Right lobe of liver (tissue), 6 donors: ENCODE results near the gene ACTL6B. TPM values are rescaled to one million over a fixed set of nuclear protein-coding genes. Genes with fewer than 3 reads are reported as not detected.

ENCODE experiments used
- ATAC-seq, 4 donors: fragments of 200-7000 bp; cut with Tn5 transposase; one replicate each; pipeline ENCODE4 v1.9.1; 2020; ENCODE audit warnings: mild to moderate bottlenecking in 4 of 4, moderate library complexity in 4 of 4
- DNase-seq, 3 donors: peaks; one replicate each; pipeline ENCODE4 v3.0.0-alpha.2; 2020
- H3K27ac ChIP-seq, 3 donors: fragments of 200-600 bp; one replicate each; pipeline ENCODE4 v1.8.0; 2022
- H3K27me3 ChIP-seq, 2 donors: fragments of 200-600 bp; one replicate each; pipeline ENCODE4 v1.8.0; 2022
- H3K36me3 ChIP-seq, 4 donors: fragments of 200-600 bp; sonication (generic) in 1 of 4; one replicate each; pipeline versions ENCODE4 v1.5.1 to v1.8.0; 2017 to 2022; ENCODE audit warnings: control low read depth in 1 of 4
- H3K4me1 ChIP-seq, 4 donors: fragments of 200-600 bp; sonication (generic) in 1 of 4; one replicate each; pipeline versions ENCODE4 v1.5.1 to v1.8.0; 2017 to 2022; ENCODE audit warnings: control low read depth in 1 of 4
- H3K4me3 ChIP-seq, 3 donors: fragments of 200-600 bp; one replicate each; pipeline ENCODE4 v1.8.0; 2022
- H3K9me3 ChIP-seq, 4 donors: fragments of 200-600 bp; sonication (generic) in 1 of 4; one replicate each; pipeline versions ENCODE4 v1.5.1 to v1.8.0; 2017 to 2022; ENCODE audit warnings: control low read depth in 1 of 4
- POLR2A ChIP-seq: fragments of 450-650 bp; IDR thresholded peaks from one replicate; pipeline ENCODE4 v1.6.1; 2017; ENCODE audit warnings: antibody characterized with exemption, mild to moderate bottlenecking
- WGBS: methylation state at CpG from one replicate; pipeline ENCODE4 v1.1.6; 2018; ENCODE audit warnings: low coverage, low lambda C conversion rate; ENCODE audit not compliant: insufficient coverage; ENCODE audit errors: missing lambda C conversion rate; 5-methylcytosine and 5-hydroxymethylcytosine counted together
- intact Hi-C, 2 donors: fragments of 100-400 bp; cut with DNase I; formaldehyde crosslinking; loops; one replicate each; pipeline versions ENCODE4 v1.11.2 to v1.14.1; 2022
- total RNA-seq, 6 experiments: library from RNA; depleted of rRNA in 2 of 6; stranded (reverse); fragments of >200 nt in 2 of 6; fragmentation: NEBNext Ultra II Directional in 3 of 6; extraction: Animal tissue kit (Norgen Biotek cat#: 25700) in 3 of 6; gene quantifications; one replicate each; pipeline versions ENCODE4 v1.1.0 to v1.2.4, GENCODE V29; 2016 to 2023
- TF ChIP-seq, protein P1 (sequence below), 4 donors: fragments of 200-600 bp in 3 of 4; fragments of 450-650 bp in 1 of 4; IDR thresholded peaks; one replicate each; pipeline versions ENCODE4 v1.5.1 to v1.8.0; 2016 to 2022; ENCODE audit warnings: antibody characterized with exemption in 4 of 4, mild to moderate bottlenecking in 2 of 4
- donor health status: DM: no; HTN: yes; CAD: no.
- donor health status: DM: no; HTN: no; CAD: no.
- donor health status: DM: no; HTN: no; CAD: no.
- donor health status: DM: no; HTN: yes; CAD: no.
- donor health status: DM: no; HTN: yes; CAD: no.

ACTL6B gene
- total RNA-seq, 6 experiments from 2014 or later: not detected

DNA sequence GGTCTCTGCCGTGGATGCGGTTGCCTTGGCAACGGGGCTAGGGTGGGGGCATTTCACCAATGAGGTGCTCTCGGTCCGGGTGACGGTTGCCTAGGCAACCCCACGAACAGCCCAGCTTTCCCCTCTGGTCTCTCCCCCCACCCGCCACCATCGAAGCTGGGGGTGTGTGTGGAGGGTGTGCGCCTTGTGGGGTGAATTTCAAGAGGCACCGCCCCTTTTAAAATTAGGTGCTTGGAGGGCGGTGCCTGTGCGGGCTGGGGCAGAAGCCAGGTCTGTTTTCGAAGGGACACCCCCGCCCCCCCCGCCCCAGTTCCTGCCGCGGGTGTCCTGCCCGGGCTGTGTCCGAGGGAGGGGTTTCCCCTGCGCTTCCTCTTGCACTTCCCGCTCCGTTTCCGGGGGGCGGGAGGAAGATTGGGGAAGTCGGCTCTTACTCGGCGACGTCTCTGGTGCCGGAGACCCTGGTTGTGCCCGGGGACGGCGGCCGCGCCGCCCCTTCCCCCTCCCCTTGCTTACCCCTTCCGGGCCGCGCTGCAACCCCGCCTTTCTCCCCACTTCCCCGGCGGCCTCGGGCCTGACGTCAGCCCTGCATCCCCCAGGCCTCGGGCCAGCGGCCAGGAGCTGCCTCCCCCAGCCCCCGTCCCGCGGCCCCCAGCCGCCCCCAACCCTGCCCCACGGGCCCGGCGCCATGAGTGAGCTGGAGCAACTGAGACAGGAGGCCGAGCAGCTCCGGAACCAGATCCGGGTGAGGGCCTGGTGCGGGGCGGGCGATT, 19.5 kb upstream of the ACTL6B start:
- peaks cover 0 to 5% (median 2%) of the 10 kb centered on the region in 4 donors for H3K4me1 ChIP-seq
- H3K36me3 ChIP-seq: peaks cover 4 to 35% (median 15%) of the 10 kb centered on the region in 4 donors
- no peaks in the 10 kb centered on the region for H3K27me3 ChIP-seq
- WGBS: 0% methylated on average over 8 of the region's 59 CpGs
- no peaks in the 10 kb centered on the region for H3K9me3 ChIP-seq
- TF ChIP-seq, protein P1, sequence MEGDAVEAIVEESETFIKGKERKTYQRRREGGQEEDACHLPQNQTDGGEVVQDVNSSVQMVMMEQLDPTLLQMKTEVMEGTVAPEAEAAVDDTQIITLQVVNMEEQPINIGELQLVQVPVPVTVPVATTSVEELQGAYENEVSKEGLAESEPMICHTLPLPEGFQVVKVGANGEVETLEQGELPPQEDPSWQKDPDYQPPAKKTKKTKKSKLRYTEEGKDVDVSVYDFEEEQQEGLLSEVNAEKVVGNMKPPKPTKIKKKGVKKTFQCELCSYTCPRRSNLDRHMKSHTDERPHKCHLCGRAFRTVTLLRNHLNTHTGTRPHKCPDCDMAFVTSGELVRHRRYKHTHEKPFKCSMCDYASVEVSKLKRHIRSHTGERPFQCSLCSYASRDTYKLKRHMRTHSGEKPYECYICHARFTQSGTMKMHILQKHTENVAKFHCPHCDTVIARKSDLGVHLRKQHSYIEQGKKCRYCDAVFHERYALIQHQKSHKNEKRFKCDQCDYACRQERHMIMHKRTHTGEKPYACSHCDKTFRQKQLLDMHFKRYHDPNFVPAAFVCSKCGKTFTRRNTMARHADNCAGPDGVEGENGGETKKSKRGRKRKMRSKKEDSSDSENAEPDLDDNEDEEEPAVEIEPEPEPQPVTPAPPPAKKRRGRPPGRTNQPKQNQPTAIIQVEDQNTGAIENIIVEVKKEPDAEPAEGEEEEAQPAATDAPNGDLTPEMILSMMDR (IDR thresholded peaks at IDR 0.05): no peak
- TF ChIP-seq POLR2A: peak; percentile 40
- ATAC-seq: peak; percentile 16 to 45 (median 37)
- H3K4me3 ChIP-seq: peak overlapping the region; percentile 68 to 91 (median 90)
- peak; percentile 85 to 90 (median 88) for DNase-seq
- intact Hi-C loops: loop anchor here in 1 of 2 donors (10.0 kb wide), 1 partner anchor 91 kb away; the partner anchor contains the start of genes FBXO24 and LRCH4
- peak overlapping the region; percentile 91 to 99 (median 98) for H3K27ac ChIP-seq

DNA sequence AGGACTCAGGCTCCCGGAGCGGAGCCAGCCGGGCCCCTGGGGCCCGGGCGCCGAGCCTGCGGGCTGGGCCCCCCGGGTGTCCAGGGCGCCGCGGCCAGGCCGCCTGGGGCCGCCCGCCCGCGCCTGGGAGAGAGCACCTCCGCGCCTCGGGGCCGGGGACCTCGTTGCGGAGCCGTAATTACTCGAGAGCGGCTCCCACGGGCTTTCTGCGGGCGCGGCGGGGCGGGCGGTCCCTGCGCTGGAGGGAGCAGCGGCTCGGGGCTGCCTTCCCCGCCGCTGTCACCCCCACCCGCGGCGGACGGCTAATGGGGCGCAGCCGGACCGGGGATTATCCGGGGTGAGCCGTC, 18.8 kb upstream of the ACTL6B start:
- intact Hi-C loops: loop anchor here in 1 of 2 donors (10.0 kb wide), 1 partner anchor 90 kb away; the partner anchor contains the start of genes FBXO24 and LRCH4
- peak overlapping the region; percentile 91 to 99 (median 98) for H3K27ac ChIP-seq
- peaks cover 0 to 5% (median 2%) of the 10 kb centered on the region in 4 donors for H3K4me1 ChIP-seq
- H3K9me3 ChIP-seq: no peaks in the 10 kb centered on the region
- peak overlapping the region; percentile 68 to 91 (median 90) for H3K4me3 ChIP-seq
- H3K36me3 ChIP-seq: peaks cover 4 to 35% (median 15%) of the 10 kb centered on the region in 4 donors
- no peak for TF ChIP-seq POLR2A
- TF ChIP-seq, protein P1 (IDR thresholded peaks at IDR 0.05): no peak
- ATAC-seq: peak in 1 of 4 donors; percentile 1
- WGBS: 0% methylated on average over 3 of the region's 46 CpGs
- no peaks in the 10 kb centered on the region for H3K27me3 ChIP-seq
- peak in 1 of 3 donors; percentile 59 for DNase-seq

DNA sequence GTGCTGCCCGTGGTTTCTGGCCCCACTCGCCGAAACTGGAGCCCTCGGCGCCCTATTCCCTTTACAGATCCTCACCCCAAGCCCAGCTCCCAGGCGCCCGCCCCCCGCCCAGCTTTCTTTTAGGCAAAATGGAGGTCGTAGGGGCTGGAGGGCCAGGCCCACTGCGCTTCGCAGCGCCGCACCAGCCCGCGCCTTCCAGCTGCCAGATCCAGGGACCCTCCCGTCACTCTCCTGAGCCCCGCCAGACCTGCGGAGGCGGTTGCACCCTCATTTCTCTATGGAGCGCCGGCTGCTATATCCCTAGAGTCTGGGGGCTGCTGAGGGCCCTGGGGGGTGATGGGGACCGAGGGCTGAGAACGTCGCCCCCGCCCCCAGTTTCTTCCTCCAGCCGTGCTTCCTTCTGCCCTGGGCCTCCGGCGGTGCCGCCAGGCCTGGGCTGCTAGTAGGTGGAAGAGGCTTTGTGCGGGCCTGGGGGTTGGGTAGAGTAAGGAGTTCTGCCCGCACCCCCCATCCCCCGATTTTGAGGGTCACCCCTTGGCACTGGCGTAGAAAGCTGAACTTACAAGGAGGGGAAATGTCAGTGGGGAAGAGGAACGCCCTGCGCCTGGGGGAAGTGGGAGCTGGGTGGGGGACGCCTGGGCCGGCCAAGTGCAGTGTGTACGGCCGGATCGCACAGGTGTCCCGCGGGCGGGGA, 18.3 kb upstream of the ACTL6B start:
- no peaks in the 10 kb centered on the region for H3K27me3 ChIP-seq
- peaks cover 4 to 32% (median 15%) of the 10 kb centered on the region in 4 donors for H3K36me3 ChIP-seq
- peaks cover 0 to 3% (median 0%) of the 10 kb centered on the region in 4 donors for H3K4me1 ChIP-seq
- peak in 1 of 4 donors; percentile 2 for ATAC-seq
- peak overlapping the region; percentile 68 to 91 (median 90) for H3K4me3 ChIP-seq
- WGBS: under 1% methylated on average over 23 of the region's 43 CpGs
- no peaks in the 10 kb centered on the region for H3K9me3 ChIP-seq
- intact Hi-C loops: loop anchor here in 1 of 2 donors (10.0 kb wide), 1 partner anchor 90 kb away; the partner anchor contains the start of genes FBXO24 and LRCH4
- peak overlapping the region; percentile 91 to 99 (median 98) for H3K27ac ChIP-seq
- no peak for TF ChIP-seq POLR2A
- TF ChIP-seq, protein P1 (IDR thresholded peaks at IDR 0.05): no peak
- peak; percentile 49 to 67 (median 63) for DNase-seq

DNA sequence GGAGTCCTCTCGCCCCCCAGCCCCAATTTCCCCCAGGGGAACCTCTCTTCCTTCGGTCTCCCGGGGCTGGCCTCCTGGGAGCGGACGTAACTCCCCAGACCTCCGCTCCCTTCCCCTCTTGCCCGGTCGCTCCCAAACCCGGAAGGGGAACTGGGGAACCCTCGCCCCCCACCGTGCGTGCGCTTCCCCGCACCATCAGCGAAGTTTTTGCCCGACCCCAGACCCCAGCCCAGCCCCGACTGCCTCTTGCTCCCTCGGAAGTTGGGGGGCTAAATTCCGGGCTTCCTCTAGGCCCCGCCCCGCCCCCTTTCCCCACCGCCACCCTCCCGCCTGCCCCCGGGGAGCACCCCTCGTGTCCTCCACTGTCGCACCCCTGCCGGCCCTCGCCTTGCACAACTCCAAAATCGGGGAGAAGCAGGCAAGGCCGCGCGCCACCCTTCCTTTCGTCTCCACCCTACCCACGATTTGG, 17.7 kb upstream of the ACTL6B start:
- peak overlapping the region; percentile 68 to 91 (median 90) for H3K4me3 ChIP-seq
- WGBS: 2% methylated on average over 13 of the region's 34 CpGs
- ATAC-seq (peak in 3 of 4 donors; percentile 0 to 3 (median 1)), DNase-seq (peak; percentile 65 to 74 (median 67))
- intact Hi-C loops: loop anchor here in 1 of 2 donors (10.0 kb wide), 1 partner anchor 89 kb away; the partner anchor contains the start of genes FBXO24 and LRCH4
- H3K27me3 ChIP-seq: no peaks in the 10 kb centered on the region
- peaks cover 0 to 3% (median 0%) of the 10 kb centered on the region in 4 donors for H3K4me1 ChIP-seq
- H3K27ac ChIP-seq: peak overlapping the region; percentile 91 to 99 (median 98)
- no peaks in the 10 kb centered on the region for H3K9me3 ChIP-seq
- peaks cover 4 to 27% (median 15%) of the 10 kb centered on the region in 4 donors for H3K36me3 ChIP-seq
- TF ChIP-seq, protein P1 (IDR thresholded peaks at IDR 0.05): no peak
- peak; percentile 17 for TF ChIP-seq POLR2A
